Activated CD4-positive, CD25-positive, alpha-beta regulatory T cell treated with anti-CD3 and anti-CD28 coated beads, Interleukin-2, amount 50 U/mL, for 72 hours (primary cell): ENCODE measurements around the gene SIL1.
"Not testable (repeated sequence)": the region's sequence is repeated elsewhere in the genome, so short reads cannot be mapped to it uniquely, and the experiment has no call there.

Source experiments
- DNase-seq: peaks from one replicate; pipeline ENCODE4 v3.0.0; 2021

SIL1 gene

DNA sequence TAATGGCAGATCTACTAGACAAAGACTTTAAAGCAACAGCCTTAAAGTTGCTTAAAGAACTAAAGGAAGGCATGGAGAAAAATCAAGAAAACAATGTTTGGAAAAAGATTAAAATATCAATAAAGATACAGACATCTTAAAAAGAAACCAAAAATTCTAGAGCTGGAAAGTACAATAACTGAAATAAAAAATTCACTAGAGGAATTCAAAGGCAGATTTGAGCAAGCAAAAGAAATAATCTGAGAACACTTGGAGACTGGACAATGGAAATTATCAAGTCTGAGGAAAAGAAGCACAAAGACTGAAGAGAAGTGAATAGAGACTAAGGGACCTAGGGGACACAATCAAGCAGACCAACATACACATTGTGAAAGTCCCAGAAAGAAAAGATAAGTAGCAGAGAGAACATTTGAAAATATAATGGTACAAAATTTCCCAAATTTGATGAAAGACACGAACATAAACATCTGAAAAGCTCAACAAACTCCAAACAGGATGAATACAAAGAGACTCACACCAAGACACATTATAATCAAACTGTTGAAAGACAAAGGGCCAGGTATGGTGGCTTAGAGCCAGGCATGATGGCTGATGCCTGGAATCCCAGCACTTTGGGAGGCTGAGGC, 26.3 kb downstream of the SIL1 start:
- no peak for DNase-seq

GRCh38 chr5:139167952-139168720, 30.0 kb downstream of the SIL1 start:
- DNase-seq, result no peak

- no peak for DNase-seq
Observed at GRCh38 chr5:139167533-139167932, 30.6 kb downstream of the SIL1 start.

GRCh38 chr5:139167063-139167462, 31.1 kb downstream of the SIL1 start:
- DNase-seq, result no peak

- DNase-seq, result not testable (repeated sequence)
Observed at GRCh38 chr5:139164897-139165296, 33.3 kb downstream of the SIL1 start.

DNA sequence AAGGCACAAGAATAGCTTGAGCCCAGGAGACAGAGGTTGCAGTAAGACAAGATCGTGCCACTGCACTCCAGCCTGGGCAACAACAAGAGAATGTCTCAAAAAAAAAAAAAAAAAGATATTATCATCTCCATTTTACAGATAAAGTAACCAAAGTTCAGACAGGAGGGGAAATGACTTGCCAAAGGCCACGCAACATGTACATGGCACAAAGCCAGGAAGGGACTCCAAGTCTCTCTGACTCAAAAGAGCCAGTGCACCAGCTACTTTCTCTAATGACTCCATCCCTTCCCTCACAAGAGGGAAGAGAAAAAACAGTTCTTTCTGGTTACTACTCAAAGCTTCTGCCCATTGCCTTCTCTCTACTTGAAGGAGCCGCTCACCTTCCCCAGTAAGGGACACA, 34.1 kb downstream of the SIL1 start:
- DNase-seq, result no peak

GRCh38 chr5:139162448-139162847, 35.7 kb downstream of the SIL1 start:
- no peak for DNase-seq

- DNase-seq, result no peak
Observed at GRCh38 chr5:139158791-139159190, 39.4 kb downstream of the SIL1 start.

DNA sequence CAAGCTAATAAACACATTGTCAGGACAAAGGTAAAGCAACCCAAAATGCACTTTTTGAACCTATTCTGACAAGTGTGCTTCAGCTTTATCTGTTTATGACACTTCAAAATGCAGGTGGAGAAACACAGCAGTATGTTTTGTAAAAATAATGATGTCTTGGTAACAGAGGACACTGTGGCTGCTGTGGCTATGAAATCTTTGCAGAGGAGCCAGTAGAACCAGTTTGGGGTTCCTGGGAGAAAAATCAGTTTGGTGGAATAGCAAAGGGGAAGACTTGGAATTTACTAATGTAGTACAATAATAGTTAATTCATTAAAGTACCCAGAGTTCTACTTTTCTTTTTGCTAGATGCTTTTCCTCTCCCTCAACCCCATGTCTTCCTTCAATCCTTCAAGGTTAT, 40.6 kb downstream of the SIL1 start:
- no peak for DNase-seq

- no peak for DNase-seq
Observed at GRCh38 chr5:139156814-139157213, 41.4 kb downstream of the SIL1 start.

GRCh38 chr5:139155333-139155732, 42.8 kb downstream of the SIL1 start:
- DNase-seq, result no peak

DNA sequence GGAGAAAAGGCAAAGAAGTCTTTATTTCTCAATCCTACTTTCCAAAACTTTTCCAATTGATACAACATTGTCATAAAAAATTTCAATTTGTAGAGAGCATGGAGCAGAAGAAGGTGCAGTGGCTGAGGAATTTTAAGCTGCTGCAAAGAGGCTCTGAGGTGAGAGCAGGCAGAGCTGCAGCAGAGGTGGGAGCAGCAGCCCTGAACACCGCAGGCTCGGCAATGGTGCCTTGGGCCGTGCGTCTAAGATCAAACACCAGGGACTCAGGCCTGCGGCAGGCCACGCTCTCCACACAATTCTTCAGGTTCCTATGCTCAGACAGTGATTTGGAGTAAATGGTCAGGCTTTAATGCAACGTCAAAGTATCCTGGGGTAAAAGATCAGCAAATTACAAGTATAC, 46.3 kb downstream of the SIL1 start:
- no peak for DNase-seq

DNA sequence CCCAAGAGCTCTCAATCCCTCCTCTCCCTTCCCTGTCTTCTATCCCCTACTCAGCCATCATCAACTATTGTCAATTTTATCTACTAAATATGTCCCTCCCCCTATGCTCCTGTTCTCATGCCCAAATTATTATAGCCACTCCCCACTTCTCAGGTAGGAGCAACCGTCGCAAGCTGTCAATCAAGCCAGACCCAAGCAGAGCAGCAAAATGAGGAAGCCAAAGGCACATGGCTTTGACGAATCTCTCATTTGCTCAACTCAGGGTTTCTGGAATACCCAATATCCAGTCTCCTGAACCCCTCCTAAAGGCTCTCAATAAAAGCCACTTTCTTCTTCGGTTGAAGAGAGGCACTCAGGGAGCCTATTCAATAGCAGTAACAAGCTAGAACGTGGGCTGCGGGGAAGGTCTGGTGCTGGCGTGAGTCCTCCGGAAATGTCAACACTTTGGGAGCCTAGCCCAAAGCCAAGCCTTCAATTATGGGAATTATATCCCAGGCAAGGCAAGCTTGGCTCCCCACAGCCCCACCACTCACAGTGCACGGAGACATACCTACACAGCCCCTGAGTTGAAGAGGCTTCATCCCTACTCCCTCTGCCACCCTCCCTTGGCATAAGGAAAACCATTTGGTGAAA, 47.7 kb downstream of the SIL1 start:
- no peak for DNase-seq

- no peak for DNase-seq
Observed at GRCh38 chr5:139149477-139150199, 48.5 kb downstream of the SIL1 start.

DNA sequence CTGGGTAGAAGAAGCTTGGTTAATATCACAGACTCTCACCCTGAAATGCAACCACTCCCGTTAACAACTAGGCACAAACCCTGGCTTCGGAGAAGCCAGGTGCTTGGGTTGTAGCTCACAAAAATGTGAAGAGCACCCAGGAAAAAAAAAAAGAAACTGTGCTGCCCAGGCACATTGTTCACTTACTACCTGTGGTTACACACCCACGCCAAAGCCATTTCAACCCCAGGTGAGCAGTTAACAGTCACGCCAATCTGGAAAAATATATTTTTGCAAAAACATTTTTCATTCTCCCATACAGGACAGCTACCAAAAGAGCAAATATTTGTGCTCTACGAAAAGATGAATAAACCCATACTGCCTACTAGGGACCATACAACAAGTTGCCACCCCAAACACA, 49.2 kb downstream of the SIL1 start:
- no peak for DNase-seq

DNA sequence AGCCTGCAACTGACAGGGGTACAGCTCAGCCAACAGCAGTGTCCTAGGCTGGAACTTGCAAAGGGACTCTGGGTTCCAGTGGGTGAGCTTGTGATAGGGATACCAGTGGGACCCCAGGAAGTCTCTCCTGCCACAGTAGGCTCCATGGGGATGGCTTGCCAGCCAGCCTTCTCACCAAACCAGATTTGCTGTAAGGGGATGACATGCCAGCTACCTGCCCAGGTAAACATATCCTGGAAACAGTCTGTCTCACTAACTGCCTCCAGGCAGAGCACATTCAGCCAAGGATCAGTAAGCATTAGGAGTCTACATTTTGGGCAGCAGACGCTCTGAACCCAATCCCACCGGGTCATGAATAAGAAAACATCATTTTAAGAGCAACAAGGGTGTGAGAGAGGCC, 49.9 kb downstream of the SIL1 start:
- no peak for DNase-seq

GRCh38 chr5:139147483-139148087, 50.6 kb downstream of the SIL1 start:
- no peak for DNase-seq

DNA sequence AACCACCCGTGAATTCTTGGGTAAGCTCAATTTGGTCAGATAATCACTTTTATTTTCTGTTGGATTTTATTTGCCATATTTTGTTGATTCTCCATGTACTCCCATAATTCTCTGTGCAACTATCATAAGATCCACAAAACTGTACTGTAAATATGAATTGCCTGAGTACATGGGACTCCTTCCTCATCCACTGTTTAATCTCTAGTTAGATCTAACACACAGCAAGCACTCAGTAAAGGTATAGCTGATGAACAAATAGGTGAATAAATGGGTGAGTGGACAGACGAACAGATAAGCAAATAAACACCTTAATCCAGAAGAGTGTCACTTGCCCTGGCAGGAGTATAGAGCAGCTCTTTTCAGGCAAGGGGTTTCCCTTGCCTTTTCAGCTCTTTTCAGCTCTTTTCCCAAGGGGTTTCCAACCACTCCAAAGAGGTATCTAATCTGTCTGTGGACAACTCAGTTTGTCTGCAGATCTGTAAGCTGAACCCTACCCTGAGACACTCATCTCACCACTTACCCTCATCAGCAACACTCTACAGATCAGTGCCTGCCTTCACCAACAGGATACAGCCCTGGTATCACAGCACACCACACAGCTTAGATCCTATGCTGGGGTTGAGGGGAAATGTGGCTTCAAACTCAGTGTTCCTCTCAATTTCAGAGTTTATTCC, 51.2 kb downstream of the SIL1 start:
- no peak for DNase-seq

GRCh38 chr5:139141446-139142204, 56.5 kb downstream of the SIL1 start:
- DNase-seq, result no peak

DNA sequence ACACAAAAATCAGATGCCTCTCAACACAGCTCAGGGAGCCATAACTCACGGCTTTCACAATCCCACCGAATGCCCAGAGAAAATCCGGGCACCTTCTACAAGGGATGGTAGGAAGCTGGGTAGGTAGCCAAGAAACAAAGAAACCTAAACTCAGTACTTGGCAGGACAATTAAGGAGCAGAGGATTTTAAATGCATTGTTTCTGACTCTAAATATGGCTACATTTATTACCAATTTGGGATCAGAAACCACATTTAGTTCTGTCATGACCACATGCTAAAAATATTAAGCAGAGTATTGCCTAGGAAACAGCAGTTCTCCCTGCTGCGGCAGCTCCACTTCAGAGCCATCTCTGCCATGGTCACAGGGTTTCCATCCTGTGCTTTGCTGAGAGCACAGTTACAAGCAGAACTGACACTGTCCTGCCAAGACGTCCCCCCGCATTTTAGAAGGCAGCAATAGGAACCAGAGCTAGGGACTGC, 57.5 kb downstream of the SIL1 start:
- DNase-seq, result no peak

DNA sequence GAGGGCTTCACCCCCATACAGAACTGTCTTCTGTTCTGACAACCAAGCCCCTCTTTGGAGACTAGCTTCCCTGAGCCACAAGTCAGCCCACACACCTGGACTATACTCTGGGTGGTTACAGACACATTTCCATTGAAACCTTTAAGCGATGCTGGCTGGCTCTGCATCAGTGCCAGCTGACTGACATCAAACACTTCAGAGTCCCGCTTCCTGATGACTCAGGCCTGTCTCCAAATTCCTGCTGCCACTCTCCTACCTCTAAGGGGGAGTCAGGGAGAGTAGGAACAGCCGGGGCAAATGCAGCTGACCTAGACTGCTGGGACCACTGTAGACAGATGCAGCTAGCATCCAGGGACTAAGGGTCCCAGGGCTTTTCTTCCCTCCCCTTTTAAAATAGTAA, 59.4 kb downstream of the SIL1 start:
- DNase-seq, result no peak

DNA sequence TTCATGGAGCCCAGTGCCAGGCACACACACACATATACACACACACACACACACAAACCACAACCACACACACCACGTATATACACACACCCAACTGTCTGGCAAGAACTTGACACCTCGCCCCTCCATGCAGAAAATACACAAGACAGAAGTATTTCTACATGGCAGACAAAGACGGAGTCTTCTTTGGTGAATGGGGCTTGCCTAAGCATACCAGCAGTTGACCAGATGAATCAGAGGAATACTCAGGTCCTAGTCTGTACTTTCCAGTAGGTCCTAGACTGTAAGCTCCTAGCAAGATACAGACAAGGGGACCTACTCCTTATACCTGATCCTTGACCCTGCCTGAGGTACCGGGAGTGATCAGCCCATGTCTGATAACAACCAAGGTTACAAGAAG, 60.1 kb downstream of the SIL1 start:
- no peak for DNase-seq
